ACHN (cell line): ENCODE results near the gene CREB1.

ENCODE experiments used
- DNase-seq: peaks from one replicate; pipeline ENCODE4 v3.0.0-alpha.2; 2015
- in situ Hi-C: cut with HindIII; loops from 2 replicates; pipeline ENCODE4 v1.10.0; 2017; ENCODE audit warnings: low sequenced_read_pairs, low pct_ligation_motif_present, low pct_unique_long_range_greater_than_20kb

Gene CREB1

GRCh38 chr2:207499114-207499513, 30.6 kb upstream of the CREB1 start:
- in situ Hi-C loops, result loop anchor here (25.0 kb wide), 1 partner anchor 712 kb away; no protein-coding TSS in a partner anchor
- DNase-seq, result no peak

GRCh38 chr2:207501802-207502576, 27.8 kb upstream of the CREB1 start:
- DNase-seq, result no peak
- in situ Hi-C loops, result no loop called here

GRCh38 chr2:207502577-207503198, 27.1 kb upstream of the CREB1 start:
- no peak for DNase-seq
- in situ Hi-C loops, result no loop called here

GRCh38 chr2:207503234-207503633, 26.5 kb upstream of the CREB1 start:
- no peak for DNase-seq
- in situ Hi-C loops, result no loop called here

GRCh38 chr2:207504513-207505170, 25.1 kb upstream of the CREB1 start:
- in situ Hi-C loops, result no loop called here
- DNase-seq, result peak; percentile 76

- in situ Hi-C loops, result no loop called here
- DNase-seq, result peak; percentile 34
Measured at GRCh38 chr2:207505171-207505570, 24.6 kb upstream of the CREB1 start.

GRCh38 chr2:207505728-207506127, 24.0 kb upstream of the CREB1 start:
- in situ Hi-C loops, result no loop called here
- peak; percentile 94 for DNase-seq

DNA sequence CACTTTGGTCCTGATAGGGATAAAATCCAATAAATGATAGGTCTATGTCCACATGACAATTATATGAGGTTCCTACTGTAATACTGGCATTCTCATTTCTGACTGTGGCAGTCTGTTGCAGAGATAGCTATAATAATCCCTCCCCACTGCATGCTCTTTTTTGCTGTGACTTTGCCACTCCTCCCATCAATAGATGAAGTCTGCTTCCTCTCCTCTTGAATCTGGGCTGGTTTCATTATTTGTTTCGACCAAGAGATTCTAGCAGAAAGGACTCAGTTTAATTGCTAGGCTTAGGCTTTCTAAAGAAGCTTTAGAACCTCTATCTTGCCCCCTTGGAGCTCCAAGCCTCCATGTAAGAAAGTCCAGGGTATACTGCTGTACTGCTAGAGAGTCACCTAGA, 23.3 kb upstream of the CREB1 start:
- DNase-seq, result no peak
- in situ Hi-C loops, result no loop called here

DNA sequence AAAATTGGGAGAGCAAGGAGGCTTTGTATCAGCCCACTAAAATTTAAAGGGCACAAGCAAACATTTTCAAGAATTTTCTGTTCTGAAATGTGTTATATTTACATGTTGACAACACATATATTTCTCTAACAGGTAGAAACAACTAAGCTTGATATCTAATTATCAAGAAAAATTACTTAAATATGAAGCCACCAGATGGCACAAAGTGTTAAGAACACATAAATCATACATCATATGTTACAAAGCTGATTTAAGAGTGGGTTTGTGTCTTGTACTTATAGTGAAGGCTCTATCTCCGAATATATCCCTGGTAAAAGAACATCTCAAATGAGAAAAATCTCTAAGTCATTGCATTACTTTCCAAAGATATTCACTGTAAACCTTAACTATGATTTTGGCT, 19.6 kb upstream of the CREB1 start:
- in situ Hi-C loops, result no loop called here

GRCh38 chr2:207511851-207512250, 17.9 kb upstream of the CREB1 start:
- in situ Hi-C loops, result no loop called here
- peak; percentile 33 for DNase-seq

More for the DNA sequence above, 19.6 kb upstream of the CREB1 start:
- no peak for DNase-seq

DNA sequence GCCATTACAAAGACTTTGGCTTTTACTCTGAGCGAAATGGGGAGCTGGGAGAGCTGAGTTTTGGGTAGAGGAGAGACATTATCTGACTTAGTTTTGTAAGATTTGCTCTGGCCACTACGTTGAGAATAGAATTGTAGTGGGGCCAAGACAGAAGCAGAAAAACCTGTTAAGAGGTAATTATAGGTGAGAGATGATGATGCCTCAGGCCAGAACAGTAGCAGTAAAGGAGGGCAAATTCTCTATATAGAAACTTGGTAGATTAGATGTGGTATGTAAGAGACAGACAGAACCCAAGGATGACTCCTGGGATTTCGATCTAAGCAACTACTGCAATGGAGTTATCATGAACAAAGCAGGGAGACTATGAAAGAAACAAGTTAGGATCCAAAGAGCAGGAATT, 17.4 kb upstream of the CREB1 start:
- DNase-seq, result no peak
- in situ Hi-C loops, result no loop called here

DNA sequence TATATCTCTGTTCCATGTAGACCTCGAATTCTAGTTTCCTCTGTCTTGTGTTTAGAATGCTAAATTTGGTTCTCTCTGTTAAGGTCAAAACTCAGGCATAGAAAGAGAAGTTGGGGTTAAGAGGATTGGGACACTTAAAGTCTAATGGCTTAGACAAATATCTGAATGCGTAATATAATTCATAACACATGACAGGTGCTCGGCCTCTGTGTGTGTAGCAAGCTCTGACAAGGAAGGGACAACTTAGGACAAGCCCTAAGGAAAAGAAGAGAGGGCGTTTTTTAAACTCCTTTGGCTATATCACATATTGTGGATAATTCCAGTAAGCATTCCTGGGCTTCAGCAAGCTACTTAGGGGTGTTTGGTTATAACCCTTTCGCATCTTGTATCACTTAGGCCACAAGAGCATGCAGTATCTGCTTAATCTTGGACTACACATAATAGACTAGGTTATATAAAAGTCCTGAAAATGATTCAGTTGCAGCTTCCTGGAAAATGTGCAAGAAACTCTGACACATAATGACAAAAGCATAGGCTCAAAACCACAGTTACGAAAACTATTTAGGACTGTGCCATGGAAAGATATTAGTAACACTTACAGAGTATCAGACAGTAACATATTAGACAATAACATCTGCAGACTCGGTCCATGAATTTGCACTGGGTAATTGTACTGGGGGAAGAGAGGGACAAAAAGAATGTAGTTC, 16.1 kb upstream of the CREB1 start:
- in situ Hi-C loops, result no loop called here
- peak; percentile 95 for DNase-seq

GRCh38 chr2:207514451-207514850, 15.3 kb upstream of the CREB1 start:
- no peak for DNase-seq
- in situ Hi-C loops, result no loop called here

- no peak for DNase-seq
- in situ Hi-C loops, result no loop called here
Measured at GRCh38 chr2:207515671-207516070, 14.1 kb upstream of the CREB1 start.

DNA sequence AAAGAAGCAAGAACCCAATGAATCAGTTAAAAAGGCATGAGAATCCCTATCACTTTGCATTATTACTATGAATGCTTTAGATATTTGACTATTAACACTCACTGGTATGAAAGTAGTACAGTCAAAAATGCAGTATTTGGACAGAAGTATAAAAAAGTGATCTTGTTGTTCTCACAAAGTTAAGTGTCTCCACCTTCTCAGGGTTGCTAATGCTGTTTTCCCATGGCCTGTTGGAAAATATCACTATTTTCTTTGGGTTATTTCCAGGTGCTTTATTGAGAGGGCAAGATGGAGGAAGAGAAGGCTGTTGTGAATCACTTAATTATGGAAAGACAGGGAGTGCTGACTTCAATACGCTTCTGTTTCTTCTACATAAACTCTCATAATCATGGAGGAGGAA, 13.6 kb upstream of the CREB1 start:
- no peak for DNase-seq
- in situ Hi-C loops, result no loop called here

- in situ Hi-C loops, result no loop called here
- DNase-seq, result no peak
Measured at GRCh38 chr2:207523005-207523404, 6.8 kb upstream of the CREB1 start.

- DNase-seq, result no peak
- in situ Hi-C loops, result no loop called here
Measured at GRCh38 chr2:207525296-207525695, 4.5 kb upstream of the CREB1 start.

DNA sequence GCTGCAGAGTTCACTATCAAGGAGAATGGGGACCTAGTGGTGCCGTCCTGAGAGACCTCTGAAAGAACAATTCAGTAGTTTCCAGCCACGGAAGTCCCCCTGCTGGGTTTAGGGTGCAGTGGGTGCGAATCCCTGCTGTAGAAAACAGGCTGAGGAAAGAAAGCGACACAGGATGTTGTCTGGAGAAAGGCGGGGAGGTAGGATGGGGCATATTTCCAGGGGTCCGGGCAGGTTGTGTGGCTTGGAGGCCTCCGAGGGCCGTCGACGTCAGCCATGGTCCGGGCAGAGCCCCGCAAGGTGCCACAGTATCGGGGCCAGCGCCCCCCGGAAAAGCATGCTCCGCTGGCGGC, 807 bp upstream of the CREB1 start:
- in situ Hi-C loops, result no loop called here
- peak; percentile 61 for DNase-seq
